ENCODE results near the gene SNRPD3.
"Not testable (repeated sequence)": the region's sequence is repeated elsewhere in the genome, so short reads cannot be mapped to it uniquely, and the experiment has no call there.

SNRPD3 gene

GRCh38 chr22:24555165-24556039 is at the start of gene SNRPD3:
SNRPD3 (plus strand) TSS chr22:24555999; CDS start chr22:24557675, 1,676 bp downstream.
- peak; percentile 99 to 100 for DNase-seq (ENCODE audit: low read depth in 2 of 2)

GRCh38 chr22:24506802-24507438 is 48.9 kb upstream of the SNRPD3 start:
- DNase-seq (ENCODE audit: low read depth in 2 of 2), result no peak

GRCh38 chr22:24507716-24508115 is 48.1 kb upstream of the SNRPD3 start:
- no peak for DNase-seq (ENCODE audit: low read depth in 2 of 2)

- DNase-seq (ENCODE audit: low read depth in 2 of 2), result no peak
These were observed 44.9 kb upstream of the SNRPD3 start for GRCh38 chr22:24510637-24511625.

- no peak for DNase-seq (ENCODE audit: low read depth in 2 of 2)
These were observed 43.8 kb upstream of the SNRPD3 start for GRCh38 chr22:24512043-24512442.

- DNase-seq (ENCODE audit: low read depth in 2 of 2), result no peak
These were observed 42.2 kb upstream of the SNRPD3 start for GRCh38 chr22:24513378-24514240.

- DNase-seq (ENCODE audit: low read depth in 2 of 2), result no peak
These were observed 41.4 kb upstream of the SNRPD3 start for GRCh38 chr22:24514241-24515026.

- DNase-seq (ENCODE audit: low read depth in 2 of 2), result no peak
These were observed 40.8 kb upstream of the SNRPD3 start for GRCh38 chr22:24515027-24515338.

- DNase-seq (ENCODE audit: low read depth in 2 of 2), result no peak
These were observed 39.5 kb upstream of the SNRPD3 start for GRCh38 chr22:24516301-24516737.

GRCh38 chr22:24517446-24517845 is 38.4 kb upstream of the SNRPD3 start:
- no peak for DNase-seq (ENCODE audit: low read depth in 2 of 2)

- no peak for DNase-seq (ENCODE audit: low read depth in 2 of 2)
These were observed 37.6 kb upstream of the SNRPD3 start for GRCh38 chr22:24518228-24518627.

- DNase-seq (ENCODE audit: low read depth in 2 of 2), result no peak
These were observed 36.9 kb upstream of the SNRPD3 start for GRCh38 chr22:24518771-24519485.

GRCh38 chr22:24519496-24519895 is 36.3 kb upstream of the SNRPD3 start:
- DNase-seq (ENCODE audit: low read depth in 2 of 2), result no peak

GRCh38 chr22:24521791-24522245 is 34.0 kb upstream of the SNRPD3 start:
- no peak for DNase-seq (ENCODE audit: low read depth in 2 of 2)

- no peak for DNase-seq (ENCODE audit: low read depth in 2 of 2)
These were observed 31.9 kb upstream of the SNRPD3 start for GRCh38 chr22:24523873-24524272.

GRCh38 chr22:24525416-24526037 is 30.3 kb upstream of the SNRPD3 start:
- DNase-seq (ENCODE audit: low read depth in 2 of 2), result peak; percentile 54 to 58

GRCh38 chr22:24526191-24526590 is 29.6 kb upstream of the SNRPD3 start:
- DNase-seq (ENCODE audit: low read depth in 2 of 2), result no peak

- no peak for DNase-seq (ENCODE audit: low read depth in 2 of 2)
These were observed 25.9 kb upstream of the SNRPD3 start for GRCh38 chr22:24529898-24530297.

- DNase-seq (ENCODE audit: low read depth in 2 of 2), result not testable (repeated sequence)
These were observed 24.8 kb upstream of the SNRPD3 start for GRCh38 chr22:24530968-24531367.
